Sigmoid colon (tissue), 4 donors: ENCODE results near the gene POU2AF3.

ENCODE experiments used
- EP300 ChIP-seq, 4 donors: sonication (generic); formaldehyde crosslinking; IDR thresholded peaks; one replicate each; pipeline ENCODE4 v1.6.1; 2017; ENCODE audit warnings: antibody characterized with exemption in 4 of 4
- POLR2A ChIP-seq, 2 donors: fragments of 450-650 bp; IDR thresholded peaks; one replicate each; pipeline ENCODE4 v1.6.1; 2016; ENCODE audit warnings: antibody characterized with exemption in 2 of 2, mild to moderate bottlenecking in 2 of 2, moderate library complexity in 2 of 2
- POLR2AphosphoS5 ChIP-seq, 4 donors: sonication (generic); formaldehyde crosslinking; IDR thresholded peaks; one replicate each; pipeline ENCODE4 v1.6.1; 2017; ENCODE audit warnings: antibody characterized with exemption in 4 of 4
- TF ChIP-seq, protein P1 (sequence below), 4 experiments: fragments of 450-650 bp in 3 of 4; fragments of 200-600 bp in 1 of 4; IDR thresholded peaks; one replicate each; pipeline ENCODE4 v1.5.1; 2016 to 2019; ENCODE audit warnings: antibody characterized with exemption in 4 of 4, mild to moderate bottlenecking in 3 of 4, moderate library complexity in 2 of 4

DNA sequence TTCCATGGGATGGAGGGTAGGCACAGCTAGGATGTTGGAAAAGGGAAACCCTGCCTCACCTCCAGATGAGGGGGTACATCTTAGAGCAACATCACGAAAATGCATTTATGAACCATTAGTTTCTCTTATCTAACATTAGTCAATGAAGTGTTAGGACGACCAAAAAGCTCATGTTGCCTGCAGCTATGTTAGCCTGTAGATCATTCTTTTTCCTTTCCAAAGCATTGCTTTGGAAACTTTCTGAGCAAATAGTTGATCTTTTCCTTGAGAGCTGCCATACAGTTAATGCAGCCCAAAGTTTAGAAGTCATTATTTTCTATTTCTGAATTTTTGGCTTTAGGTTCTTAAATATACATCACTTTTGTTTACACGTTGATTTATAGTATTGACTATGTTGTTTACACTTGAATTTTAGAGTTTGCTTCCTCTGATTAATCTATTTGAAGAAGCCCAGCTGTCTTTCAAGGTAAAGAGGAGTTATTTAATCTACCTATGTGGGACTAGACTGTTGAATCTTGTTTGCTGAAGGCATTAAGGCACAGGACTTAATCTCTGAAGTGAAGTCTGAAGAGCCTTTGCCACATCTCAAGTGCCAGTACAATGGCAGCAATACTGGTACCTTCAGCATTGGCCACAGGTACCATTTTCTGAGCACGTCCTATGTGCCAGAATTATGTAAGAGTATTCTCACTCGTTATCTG, 11.0 kb downstream of the POU2AF3 start:
- TF ChIP-seq, protein P1, sequence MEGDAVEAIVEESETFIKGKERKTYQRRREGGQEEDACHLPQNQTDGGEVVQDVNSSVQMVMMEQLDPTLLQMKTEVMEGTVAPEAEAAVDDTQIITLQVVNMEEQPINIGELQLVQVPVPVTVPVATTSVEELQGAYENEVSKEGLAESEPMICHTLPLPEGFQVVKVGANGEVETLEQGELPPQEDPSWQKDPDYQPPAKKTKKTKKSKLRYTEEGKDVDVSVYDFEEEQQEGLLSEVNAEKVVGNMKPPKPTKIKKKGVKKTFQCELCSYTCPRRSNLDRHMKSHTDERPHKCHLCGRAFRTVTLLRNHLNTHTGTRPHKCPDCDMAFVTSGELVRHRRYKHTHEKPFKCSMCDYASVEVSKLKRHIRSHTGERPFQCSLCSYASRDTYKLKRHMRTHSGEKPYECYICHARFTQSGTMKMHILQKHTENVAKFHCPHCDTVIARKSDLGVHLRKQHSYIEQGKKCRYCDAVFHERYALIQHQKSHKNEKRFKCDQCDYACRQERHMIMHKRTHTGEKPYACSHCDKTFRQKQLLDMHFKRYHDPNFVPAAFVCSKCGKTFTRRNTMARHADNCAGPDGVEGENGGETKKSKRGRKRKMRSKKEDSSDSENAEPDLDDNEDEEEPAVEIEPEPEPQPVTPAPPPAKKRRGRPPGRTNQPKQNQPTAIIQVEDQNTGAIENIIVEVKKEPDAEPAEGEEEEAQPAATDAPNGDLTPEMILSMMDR (IDR thresholded peaks at IDR 0.05), result no peak
- TF ChIP-seq POLR2A (IDR thresholded peaks at IDR 0.05), result no peak
- TF ChIP-seq POLR2AphosphoS5 (IDR thresholded peaks at IDR 0.05), result no peak
- TF ChIP-seq EP300 (IDR thresholded peaks at IDR 0.05), result no peak
